ENCODE data around the gene ARRDC2.
A peak's percentile ranks its signal among the peaks of the same experiment; 100 is the strongest.

The ARRDC2 gene

GRCh38 chr19:18058208-18059009 is 50.4 kb downstream of the ARRDC2 start:
- H3K36me3 Mint-ChIP-seq = peaks cover 5% of the 10 kb centered on the region
- H3K27me3 Mint-ChIP-seq = no peaks in the 10 kb centered on the region
- H3K27ac Mint-ChIP-seq = no peak overlapping the region
- no peaks in the 10 kb centered on the region for H3K9me3 Mint-ChIP-seq
- H3K4me3 Mint-ChIP-seq = peak overlapping the region; percentile 47
- peaks cover 13% of the 10 kb centered on the region for H3K4me1 Mint-ChIP-seq

DNA sequence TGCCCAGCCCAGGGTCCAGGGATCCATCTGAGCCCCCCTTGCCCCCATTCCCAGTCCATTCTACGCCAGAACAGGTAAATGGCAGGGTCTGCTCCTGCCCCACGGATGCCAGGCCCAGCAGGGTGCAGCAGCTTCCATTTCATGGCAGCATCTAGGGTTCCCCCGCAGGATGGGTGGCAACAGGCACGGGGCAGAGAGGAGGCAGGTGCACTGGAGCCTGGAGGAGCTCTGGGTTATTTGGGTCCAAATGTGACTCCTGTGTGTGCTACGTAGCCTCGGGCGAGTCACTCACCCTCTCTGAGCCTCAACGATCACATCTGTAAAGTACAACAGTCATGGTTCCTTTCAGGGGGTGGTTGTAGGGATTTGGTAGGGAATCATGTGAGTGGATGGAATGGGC is 51.3 kb downstream of the ARRDC2 start:
- no peaks in the 10 kb centered on the region for H3K27me3 Mint-ChIP-seq
- H3K27ac Mint-ChIP-seq = no peak overlapping the region
- H3K4me1 Mint-ChIP-seq = peaks cover 8% of the 10 kb centered on the region
- no peaks in the 10 kb centered on the region for H3K9me3 Mint-ChIP-seq
- H3K36me3 Mint-ChIP-seq = peaks cover 6% of the 10 kb centered on the region
- H3K4me3 Mint-ChIP-seq = no peak overlapping the region

- H3K4me1 Mint-ChIP-seq = peaks cover 8% of the 10 kb centered on the region
- no peaks in the 10 kb centered on the region for H3K27me3 Mint-ChIP-seq
- no peak overlapping the region for H3K27ac Mint-ChIP-seq
- H3K9me3 Mint-ChIP-seq = no peaks in the 10 kb centered on the region
- H3K4me3 Mint-ChIP-seq = no peak overlapping the region
- H3K36me3 Mint-ChIP-seq = peaks cover 9% of the 10 kb centered on the region
These were observed 51.9 kb downstream of the ARRDC2 start for GRCh38 chr19:18059902-18060301.

GRCh38 chr19:18060472-18060871 is 52.5 kb downstream of the ARRDC2 start:
- Mint-ChIP-seq H3K4me1 (peaks cover 8% of the 10 kb centered on the region), H3K4me3 (no peak overlapping the region), H3K9me3 (no peaks in the 10 kb centered on the region), H3K36me3 (peaks cover 11% of the 10 kb centered on the region), H3K27me3 (no peaks in the 10 kb centered on the region), H3K27ac (no peak overlapping the region)

- H3K4me3 Mint-ChIP-seq = no peak overlapping the region
These were observed 54.1 kb downstream of the ARRDC2 start for GRCh38 chr19:18062028-18062427.

DNA sequence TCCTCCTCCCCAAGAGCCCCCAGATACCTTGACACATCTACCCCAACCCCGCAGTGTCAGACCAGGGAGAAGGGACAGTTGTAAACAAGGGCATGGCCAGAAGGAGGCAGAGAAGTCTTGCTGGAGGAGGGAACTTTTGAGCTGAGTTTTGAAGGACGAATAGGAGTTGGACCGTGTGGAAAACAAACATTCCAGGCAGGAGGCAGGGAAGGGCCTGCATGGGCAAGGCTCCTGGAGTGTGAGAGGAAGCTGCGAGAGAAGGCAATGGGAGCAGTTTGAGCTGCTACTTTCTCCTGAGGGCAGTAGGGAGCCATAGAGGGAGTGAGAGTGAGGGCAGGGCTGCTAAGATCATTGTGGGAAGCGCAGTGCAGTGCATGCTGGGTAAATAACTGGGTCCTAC is 55.5 kb downstream of the ARRDC2 start:
- Mint-ChIP-seq H3K9me3 (no peaks in the 10 kb centered on the region), H3K27me3 (no peaks in the 10 kb centered on the region), H3K4me1 (peaks cover under 1% of the 10 kb centered on the region), H3K36me3 (peaks cover 11% of the 10 kb centered on the region), H3K27ac (peak overlapping the region; percentile 87), H3K4me3 (no peak overlapping the region)

More at GRCh38 chr19:18062028-18062427, 54.1 kb downstream of the ARRDC2 start:
- no peaks in the 10 kb centered on the region for H3K27me3 Mint-ChIP-seq
- no peak overlapping the region for H3K27ac Mint-ChIP-seq
- peaks cover 8% of the 10 kb centered on the region for H3K4me1 Mint-ChIP-seq
- peaks cover 11% of the 10 kb centered on the region for H3K36me3 Mint-ChIP-seq
- H3K9me3 Mint-ChIP-seq = no peaks in the 10 kb centered on the region

Data from activated naive CD4-positive, alpha-beta T cell treated with anti-CD3 and anti-CD28 coated beads, Interleukin-2, amount 50 U/mL, for 24 hours (primary cell).